EH (cell line): ENCODE results near the gene EPO.

Source experiments
- DNase-seq: peaks from one replicate; pipeline ENCODE4 v3.0.0-alpha.2; 2015; ENCODE audit warnings: low read depth

EPO gene

GRCh38 chr7:100720279-100720670 is at the start of gene EPO:
EPO (plus strand) TSS chr7:100720468; CDS start chr7:100720981, 513 bp downstream.
- DNase-seq = no peak

GRCh38 chr7:100671353-100672327 is 48.6 kb upstream of the EPO start:
- DNase-seq = no peak

- DNase-seq = peak; percentile 99
Observed at GRCh38 chr7:100673302-100673941, 46.8 kb upstream of the EPO start, which contains the start of gene GNB2. GNB2 (plus strand) TSS chr7:100673740; CDS start chr7:100676266, 2,526 bp downstream.

- no peak for DNase-seq
Observed at GRCh38 chr7:100673942-100674410, 46.3 kb upstream of the EPO start.

GRCh38 chr7:100674411-100675104 is 45.7 kb upstream of the EPO start:
- peak; percentile 15 for DNase-seq

GRCh38 chr7:100675105-100675451 is 45.2 kb upstream of the EPO start:
- DNase-seq = peak; percentile 16

GRCh38 chr7:100675581-100676350 is 44.5 kb upstream of the EPO start:
- peak; percentile 80 for DNase-seq

- DNase-seq = no peak
Observed at GRCh38 chr7:100676501-100677306, 43.6 kb upstream of the EPO start.

GRCh38 chr7:100677308-100678267 is 42.7 kb upstream of the EPO start:
- DNase-seq = no peak

GRCh38 chr7:100678291-100678984 is 41.8 kb upstream of the EPO start:
- DNase-seq = no peak

GRCh38 chr7:100679129-100679926 is 40.9 kb upstream of the EPO start:
- no peak for DNase-seq

- DNase-seq = peak; percentile 30
Observed at GRCh38 chr7:100679927-100680575, 40.2 kb upstream of the EPO start.

GRCh38 chr7:100680576-100681271 is 39.5 kb upstream of the EPO start:
- no peak for DNase-seq

GRCh38 chr7:100681491-100682227 is 38.6 kb upstream of the EPO start:
- DNase-seq = no peak

- DNase-seq = peak; percentile 65
Observed at GRCh38 chr7:100682228-100682741, 38.0 kb upstream of the EPO start.
